HEK293 (cell line): ENCODE results near the gene PRPF4.

Source experiments
- CTCF ChIA-PET: fragments of 350-600 bp; formaldehyde crosslinking; extraction: SDS; loops from one replicate; lab custom pipeline; 2021; ENCODE audit warnings: antibody characterized with exemption; lab: Yijun Ruan, JAX
- POLR2A ChIA-PET: fragments of 300-600 bp; formaldehyde crosslinking; extraction: SDS; loops from one replicate; lab custom pipeline; 2020; ENCODE audit warnings: antibody characterized with exemption, inconsistent platforms; lab: Yijun Ruan, JAX
- H3K27ac ChIP-seq: fragments of 200-500 bp; sonication (Bioruptor generic); 2 replicates; pipeline ENCODE4 v1.5.1; 2014; ENCODE audit warnings: low read depth, low read length, control low read depth, inconsistent platforms; ENCODE audit errors: extremely low read depth
- H3K36me3 ChIP-seq, 2 experiments: fragments of 200-500 bp in 1 of 2; sonication (Bioruptor generic) in 1 of 2; 1 replicate in 1 of 2; 2 replicates in 1 of 2; pipeline ENCODE4 v1.5.1; 2014 to 2017; ENCODE audit warnings: inconsistent platforms in 2 of 2, low read length in 2 of 2; ENCODE audit not compliant: control insufficient read depth in 2 of 2, insufficient read depth in 1 of 2
- H3K4me1 ChIP-seq: fragments of 200-500 bp; sonication (Bioruptor generic); 2 replicates; pipeline ENCODE4 v1.5.1; 2014; ENCODE audit warnings: mild to moderate bottlenecking, low read length, inconsistent platforms; ENCODE audit not compliant: control insufficient read depth, insufficient read depth
- H3K4me3 ChIP-seq: 2 replicates; pipeline ENCODE4 v1.5.1; 2011; ENCODE audit warnings: low read depth, mild to moderate bottlenecking, control low read depth, low read length, moderate library complexity
- H3K9me3 ChIP-seq: fragments of 200-500 bp; sonication (Bioruptor generic); 2 replicates; pipeline ENCODE4 v1.5.1; 2014; ENCODE audit warnings: low read depth, low read length, inconsistent platforms; ENCODE audit not compliant: control insufficient read depth, insufficient read depth
- BCL11B ChIP-seq: fragments of 450-650 bp; formaldehyde crosslinking; IDR thresholded peaks from 2 replicates; pipeline ENCODE4 v1.5.1; 2016; ENCODE audit warnings: low read depth, missing biosample characterization, missing genetic modification characterization
- IKZF3 ChIP-seq: fragments of 450-650 bp; IDR thresholded peaks from 2 replicates; pipeline ENCODE4 v1.5.0; 2018; ENCODE audit warnings: missing biosample characterization, mild to moderate bottlenecking, missing genetic modification characterization, moderate library complexity
- OVOL3 ChIP-seq: fragments of 450-650 bp; formaldehyde crosslinking; IDR thresholded peaks from 2 replicates; pipeline ENCODE4 v1.5.1; 2016; ENCODE audit warnings: missing biosample characterization, missing genetic modification characterization
- RBAK ChIP-seq: fragments of 450-650 bp; formaldehyde crosslinking; IDR thresholded peaks from 2 replicates; pipeline ENCODE4 v1.5.1; 2016; ENCODE audit warnings: missing biosample characterization, missing genetic modification characterization
- ZBTB21 ChIP-seq: fragments of 450-650 bp; formaldehyde crosslinking; IDR thresholded peaks from 2 replicates; pipeline ENCODE4 v1.5.1; 2017; ENCODE audit warnings: missing biosample characterization, missing genetic modification characterization
- ZEB2 ChIP-seq: fragments of 450-650 bp; formaldehyde crosslinking; IDR thresholded peaks from 2 replicates; pipeline ENCODE4 v1.5.1; 2016; ENCODE audit warnings: missing biosample characterization, missing genetic modification characterization
- ZFP37 ChIP-seq: fragments of 450-650 bp; formaldehyde crosslinking; IDR thresholded peaks from 2 replicates; pipeline ENCODE4 v1.5.1; 2016; ENCODE audit warnings: missing biosample characterization, missing genetic modification characterization
- ZNF10 ChIP-seq: fragments of 450-650 bp; formaldehyde crosslinking; IDR thresholded peaks from 2 replicates; pipeline ENCODE4 v1.5.1; 2017; ENCODE audit warnings: missing biosample characterization, missing genetic modification characterization
- ZNF114 ChIP-seq: fragments of 450-650 bp; formaldehyde crosslinking; IDR thresholded peaks from 2 replicates; pipeline ENCODE4 v1.5.0; 2017; ENCODE audit warnings: missing biosample characterization, missing genetic modification characterization
- ZNF184 ChIP-seq: fragments of 450-650 bp; IDR thresholded peaks from 2 replicates; pipeline ENCODE4 v1.5.1; 2018; ENCODE audit warnings: missing biosample characterization, mild to moderate bottlenecking, missing genetic modification characterization
- ZNF2 ChIP-seq: fragments of 450-650 bp; formaldehyde crosslinking; IDR thresholded peaks from 2 replicates; pipeline ENCODE4 v1.5.1; 2016; ENCODE audit warnings: missing biosample characterization, missing genetic modification characterization
- ZNF266 ChIP-seq: fragments of 450-650 bp; formaldehyde crosslinking; IDR thresholded peaks from 2 replicates; pipeline ENCODE4 v1.5.1; 2016; ENCODE audit warnings: missing biosample characterization, missing genetic modification characterization, low read depth
- ZNF530 ChIP-seq: fragments of 450-650 bp; formaldehyde crosslinking; IDR thresholded peaks from 2 replicates; pipeline ENCODE4 v1.5.1; 2016; ENCODE audit warnings: low read depth, missing biosample characterization, missing genetic modification characterization
- ZNF629 ChIP-seq: fragments of 450-650 bp; formaldehyde crosslinking; IDR thresholded peaks from 2 replicates; pipeline ENCODE4 v1.5.1; 2017; ENCODE audit warnings: missing biosample characterization, missing genetic modification characterization
- ZNF654 ChIP-seq: fragments of 450-650 bp; formaldehyde crosslinking; IDR thresholded peaks from 2 replicates; pipeline ENCODE4 v1.5.1; 2016; ENCODE audit warnings: low read depth, missing biosample characterization, missing genetic modification characterization
- ZNF664 ChIP-seq: fragments of 450-650 bp; formaldehyde crosslinking; IDR thresholded peaks from 2 replicates; pipeline ENCODE4 v1.5.1; 2016; ENCODE audit warnings: missing biosample characterization, missing genetic modification characterization
- ZNF747 ChIP-seq: fragments of 450-650 bp; formaldehyde crosslinking; IDR thresholded peaks from 2 replicates; pipeline ENCODE4 v1.5.1; 2016; ENCODE audit warnings: missing biosample characterization, missing genetic modification characterization
- TF ChIP-seq, protein P1 (sequence below): fragments of 450-650 bp; formaldehyde crosslinking; IDR thresholded peaks from 2 replicates; pipeline ENCODE4 v1.5.1; 2016; ENCODE audit warnings: missing biosample characterization, missing genetic modification characterization
- TF ChIP-seq, protein P2 (sequence below): fragments of 450-650 bp; formaldehyde crosslinking; IDR thresholded peaks from 2 replicates; pipeline ENCODE4 v1.5.1; 2017; ENCODE audit warnings: missing biosample characterization, mild to moderate bottlenecking, missing genetic modification characterization, moderate library complexity
- TF ChIP-seq, protein P3 (sequence below): fragments of 450-650 bp; formaldehyde crosslinking; IDR thresholded peaks from 2 replicates; pipeline ENCODE4 v1.5.1; 2016; ENCODE audit warnings: missing biosample characterization, missing genetic modification characterization
- TF ChIP-seq, protein P4 (sequence below): fragments of 450-650 bp; formaldehyde crosslinking; IDR thresholded peaks from 2 replicates; pipeline ENCODE4 v1.5.1; 2016; ENCODE audit warnings: missing biosample characterization, missing genetic modification characterization
- TF ChIP-seq, protein P5 (sequence below): fragments of 450-650 bp; formaldehyde crosslinking; IDR thresholded peaks from 2 replicates; pipeline ENCODE4 v1.5.1; 2016; ENCODE audit warnings: missing biosample characterization, missing genetic modification characterization

PRPF4 gene

DNA sequence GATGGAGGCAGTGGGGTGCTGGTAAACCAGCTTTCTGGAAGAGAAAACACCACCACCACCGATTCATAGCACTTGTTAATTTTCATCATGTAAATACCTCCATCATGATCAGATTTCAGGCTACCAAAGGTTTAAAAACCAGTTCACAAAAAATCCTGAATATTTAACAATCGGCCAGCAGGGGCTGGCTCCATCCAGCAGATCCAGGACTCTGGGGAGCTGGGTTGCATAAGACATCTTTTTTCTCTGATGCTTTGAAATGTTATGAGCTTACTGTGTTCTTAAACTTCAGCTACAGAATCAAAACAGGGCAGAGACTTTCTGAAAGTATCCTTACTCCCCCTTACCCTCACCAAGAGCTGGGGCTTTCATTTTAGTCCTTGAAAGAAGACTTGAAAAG, 42.3 kb downstream of the PRPF4 start (continued):
- TF ChIP-seq, protein P1, sequence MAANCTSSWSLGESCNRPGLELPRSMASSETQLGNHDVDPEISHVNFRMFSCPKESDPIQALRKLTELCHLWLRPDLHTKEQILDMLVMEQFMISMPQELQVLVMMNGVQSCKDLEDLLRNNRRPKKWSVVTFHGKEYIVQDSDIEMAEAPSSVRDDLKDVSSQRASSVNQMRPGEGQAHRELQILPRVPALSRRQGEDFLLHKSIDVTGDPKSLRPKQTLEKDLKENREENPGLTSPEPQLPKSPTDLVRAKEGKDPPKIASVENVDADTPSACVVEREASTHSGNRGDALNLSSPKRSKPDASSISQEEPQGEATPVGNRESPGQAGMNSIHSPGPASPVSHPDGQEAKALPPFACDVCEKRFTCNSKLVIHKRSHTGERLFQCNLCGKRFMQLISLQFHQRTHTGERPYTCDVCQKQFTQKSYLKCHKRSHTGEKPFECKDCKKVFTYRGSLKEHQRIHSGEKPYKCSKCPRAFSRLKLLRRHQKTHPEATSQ (tag by site-specific recombination): no peak

DNA sequence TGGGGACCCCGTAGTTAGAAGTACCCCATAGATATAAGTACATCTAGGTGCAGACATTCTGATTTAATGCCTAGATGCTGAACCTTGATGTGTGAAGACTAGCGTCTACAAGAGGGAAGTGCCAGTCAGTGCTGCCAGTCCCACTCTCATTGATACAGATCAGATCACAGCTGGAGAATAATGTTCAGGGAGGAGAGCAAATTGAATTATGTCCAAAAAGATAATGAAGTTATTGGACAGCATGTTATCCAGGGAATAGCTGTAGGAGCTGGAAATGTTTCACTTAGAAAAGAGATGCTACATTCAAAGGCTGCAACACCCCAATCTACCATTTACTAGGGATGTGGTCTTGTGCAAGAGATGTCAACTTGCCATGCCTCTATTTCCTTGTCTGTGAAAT, 43.6 kb downstream of the PRPF4 start:
- Histone ChIP-seq H3K4me1 (no peaks in the 10 kb centered on the region), H3K36me3 (no peaks in the 10 kb centered on the region), H3K4me3 (no peak overlapping the region), H3K9me3 (no peaks in the 10 kb centered on the region), H3K27ac (no peak overlapping the region)
- CTCF ChIA-PET: interaction anchor here (0.6 to 3.8 kb wide), 4 partner anchors 8 to 227 kb away, joined by 3 to 26 read pairs (median 4); no protein-coding TSS in a partner anchor
- no peak for TF ChIP-seq ZNF266 (tag by site-specific recombination)
- no peak for TF ChIP-seq ZEB2
- TF ChIP-seq OVOL3 (tag by site-specific recombination): no peak
- TF ChIP-seq ZNF629 (tag by site-specific recombination): no peak
- no peak for TF ChIP-seq ZFP37 (tag by site-specific recombination)
- no peak for TF ChIP-seq BCL11B
- TF ChIP-seq ZNF654 (tag by site-specific recombination): no peak
- no peak for TF ChIP-seq ZNF747 (tag by site-specific recombination)
- TF ChIP-seq ZNF530 (tag by site-specific recombination): no peak
- no peak for TF ChIP-seq IKZF3
- no peak for TF ChIP-seq ZNF114 (tag by site-specific recombination)
- TF ChIP-seq ZNF664 (tag by site-specific recombination): no peak
- TF ChIP-seq ZNF184: no peak
- TF ChIP-seq, protein P2, sequence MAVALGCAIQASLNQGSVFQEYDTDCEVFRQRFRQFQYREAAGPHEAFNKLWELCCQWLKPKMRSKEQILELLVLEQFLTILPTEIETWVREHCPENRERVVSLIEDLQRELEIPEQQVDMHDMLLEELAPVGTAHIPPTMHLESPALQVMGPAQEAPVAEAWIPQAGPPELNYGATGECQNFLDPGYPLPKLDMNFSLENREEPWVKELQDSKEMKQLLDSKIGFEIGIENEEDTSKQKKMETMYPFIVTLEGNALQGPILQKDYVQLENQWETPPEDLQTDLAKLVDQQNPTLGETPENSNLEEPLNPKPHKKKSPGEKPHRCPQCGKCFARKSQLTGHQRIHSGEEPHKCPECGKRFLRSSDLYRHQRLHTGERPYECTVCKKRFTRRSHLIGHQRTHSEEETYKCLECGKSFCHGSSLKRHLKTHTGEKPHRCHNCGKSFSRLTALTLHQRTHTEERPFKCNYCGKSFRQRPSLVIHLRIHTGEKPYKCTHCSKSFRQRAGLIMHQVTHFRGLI: no peak
- no peak for TF ChIP-seq RBAK (tag by site-specific recombination)
- no peak for TF ChIP-seq ZBTB21
- TF ChIP-seq, protein P3, sequence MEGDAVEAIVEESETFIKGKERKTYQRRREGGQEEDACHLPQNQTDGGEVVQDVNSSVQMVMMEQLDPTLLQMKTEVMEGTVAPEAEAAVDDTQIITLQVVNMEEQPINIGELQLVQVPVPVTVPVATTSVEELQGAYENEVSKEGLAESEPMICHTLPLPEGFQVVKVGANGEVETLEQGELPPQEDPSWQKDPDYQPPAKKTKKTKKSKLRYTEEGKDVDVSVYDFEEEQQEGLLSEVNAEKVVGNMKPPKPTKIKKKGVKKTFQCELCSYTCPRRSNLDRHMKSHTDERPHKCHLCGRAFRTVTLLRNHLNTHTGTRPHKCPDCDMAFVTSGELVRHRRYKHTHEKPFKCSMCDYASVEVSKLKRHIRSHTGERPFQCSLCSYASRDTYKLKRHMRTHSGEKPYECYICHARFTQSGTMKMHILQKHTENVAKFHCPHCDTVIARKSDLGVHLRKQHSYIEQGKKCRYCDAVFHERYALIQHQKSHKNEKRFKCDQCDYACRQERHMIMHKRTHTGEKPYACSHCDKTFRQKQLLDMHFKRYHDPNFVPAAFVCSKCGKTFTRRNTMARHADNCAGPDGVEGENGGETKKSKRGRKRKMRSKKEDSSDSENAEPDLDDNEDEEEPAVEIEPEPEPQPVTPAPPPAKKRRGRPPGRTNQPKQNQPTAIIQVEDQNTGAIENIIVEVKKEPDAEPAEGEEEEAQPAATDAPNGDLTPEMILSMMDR: no peak
- POLR2A ChIA-PET: interaction anchor here (0.5 to 2.6 kb wide), 3 partner anchors 21 to 860 kb away, joined by 3 to 7 read pairs (median 7); partner anchors contain the start of genes FKBP15, SLC31A1 and WDR31

DNA sequence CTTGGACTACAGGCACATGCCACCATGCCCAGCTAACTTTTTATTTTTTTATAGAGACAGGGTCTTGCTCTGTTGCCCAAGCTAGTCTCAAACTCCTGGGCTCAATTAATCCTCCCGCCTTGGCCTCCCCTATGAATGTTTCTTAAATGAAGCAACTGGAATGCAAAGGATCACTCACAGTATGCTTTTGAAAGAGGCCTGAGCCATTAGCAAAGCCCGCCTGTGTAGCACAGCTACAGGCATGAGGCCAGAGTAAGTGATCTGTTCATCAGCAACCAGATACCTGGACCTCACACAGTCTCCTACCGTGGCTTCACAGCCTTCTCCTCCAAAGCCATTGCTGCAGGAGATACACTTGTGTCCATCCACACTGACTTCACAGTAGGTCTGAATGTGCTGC, 44.6 kb downstream of the PRPF4 start:
- Histone ChIP-seq H3K9me3 (no peaks in the 10 kb centered on the region), H3K4me3 (no peak overlapping the region), H3K27ac (no peak overlapping the region), H3K4me1 (no peaks in the 10 kb centered on the region), H3K36me3 (no peaks in the 10 kb centered on the region)
- CTCF ChIA-PET: interaction anchor here (0.7 to 3.8 kb wide), 5 partner anchors 8 to 87 kb away, joined by 3 to 26 read pairs (median 5); partner anchors contain the start of gene ALAD
- POLR2A ChIA-PET: interaction anchor here (0.7 kb wide), 1 partner anchor 90 kb away, joined by 4 read pairs; the partner anchor contains the start of genes C9orf43 and POLE3
- TF ChIP-seq ZNF2 (tag by site-specific recombination) (no peak), ZNF10 (no peak)
- TF ChIP-seq, protein P4, sequence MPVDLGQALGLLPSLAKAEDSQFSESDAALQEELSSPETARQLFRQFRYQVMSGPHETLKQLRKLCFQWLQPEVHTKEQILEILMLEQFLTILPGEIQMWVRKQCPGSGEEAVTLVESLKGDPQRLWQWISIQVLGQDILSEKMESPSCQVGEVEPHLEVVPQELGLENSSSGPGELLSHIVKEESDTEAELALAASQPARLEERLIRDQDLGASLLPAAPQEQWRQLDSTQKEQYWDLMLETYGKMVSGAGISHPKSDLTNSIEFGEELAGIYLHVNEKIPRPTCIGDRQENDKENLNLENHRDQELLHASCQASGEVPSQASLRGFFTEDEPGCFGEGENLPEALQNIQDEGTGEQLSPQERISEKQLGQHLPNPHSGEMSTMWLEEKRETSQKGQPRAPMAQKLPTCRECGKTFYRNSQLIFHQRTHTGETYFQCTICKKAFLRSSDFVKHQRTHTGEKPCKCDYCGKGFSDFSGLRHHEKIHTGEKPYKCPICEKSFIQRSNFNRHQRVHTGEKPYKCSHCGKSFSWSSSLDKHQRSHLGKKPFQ: no peak
- TF ChIP-seq, protein P5, sequence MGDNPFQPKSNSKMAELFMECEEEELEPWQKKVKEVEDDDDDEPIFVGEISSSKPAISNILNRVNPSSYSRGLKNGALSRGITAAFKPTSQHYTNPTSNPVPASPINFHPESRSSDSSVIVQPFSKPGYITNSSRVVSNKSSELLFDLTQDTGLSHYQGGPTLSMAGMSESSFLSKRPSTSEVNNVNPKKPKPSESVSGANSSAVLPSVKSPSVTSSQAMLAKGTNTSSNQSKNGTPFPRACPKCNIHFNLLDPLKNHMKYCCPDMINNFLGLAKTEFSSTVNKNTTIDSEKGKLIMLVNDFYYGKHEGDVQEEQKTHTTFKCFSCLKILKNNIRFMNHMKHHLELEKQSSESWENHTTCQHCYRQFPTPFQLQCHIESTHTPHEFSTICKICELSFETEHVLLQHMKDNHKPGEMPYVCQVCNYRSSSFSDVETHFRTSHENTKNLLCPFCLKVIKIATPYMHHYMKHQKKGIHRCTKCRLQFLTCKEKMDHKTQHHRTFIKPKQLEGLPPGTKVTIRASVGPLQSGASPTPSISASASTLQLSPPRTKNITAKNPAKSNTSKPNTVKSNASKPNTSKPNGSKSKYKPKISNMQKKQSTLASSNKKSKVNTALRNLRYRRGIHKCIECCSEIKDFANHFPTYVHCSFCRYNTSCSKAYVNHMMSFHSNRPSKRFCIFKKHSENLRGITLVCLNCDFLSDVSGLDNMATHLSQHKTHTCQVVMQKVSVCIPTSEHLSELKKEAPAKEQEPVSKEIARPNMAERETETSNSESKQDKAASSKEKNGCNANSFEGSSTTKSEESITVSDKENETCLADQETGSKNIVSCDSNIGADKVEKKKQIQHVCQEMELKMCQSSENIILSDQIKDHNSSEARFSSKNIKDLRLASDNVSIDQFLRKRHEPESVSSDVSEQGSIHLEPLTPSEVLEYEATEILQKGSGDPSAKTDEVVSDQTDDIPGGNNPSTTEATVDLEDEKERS (tag by site-specific recombination): no peak
